Breast epithelium (tissue), 3 donors: Measurements from ENCODE around the gene SLC30A1.

ENCODE experiments used
- POLR2A ChIP-seq: fragments of 450-650 bp; IDR thresholded peaks from one replicate; pipeline ENCODE4 v1.6.1; 2016; ENCODE audit warnings: antibody characterized with exemption, mild to moderate bottlenecking, moderate library complexity
- POLR2AphosphoS5 ChIP-seq, 3 donors: sonication (generic); formaldehyde crosslinking; IDR thresholded peaks; one replicate each; pipeline ENCODE4 v1.6.1; 2017; ENCODE audit warnings: antibody characterized with exemption in 3 of 3
- TF ChIP-seq, protein P1 (sequence below), 3 donors: fragments of 450-650 bp; IDR thresholded peaks; one replicate each; pipeline ENCODE4 v1.5.1; 2016 to 2017; ENCODE audit warnings: antibody characterized with exemption in 3 of 3, mild to moderate bottlenecking in 3 of 3, moderate library complexity in 3 of 3

DNA sequence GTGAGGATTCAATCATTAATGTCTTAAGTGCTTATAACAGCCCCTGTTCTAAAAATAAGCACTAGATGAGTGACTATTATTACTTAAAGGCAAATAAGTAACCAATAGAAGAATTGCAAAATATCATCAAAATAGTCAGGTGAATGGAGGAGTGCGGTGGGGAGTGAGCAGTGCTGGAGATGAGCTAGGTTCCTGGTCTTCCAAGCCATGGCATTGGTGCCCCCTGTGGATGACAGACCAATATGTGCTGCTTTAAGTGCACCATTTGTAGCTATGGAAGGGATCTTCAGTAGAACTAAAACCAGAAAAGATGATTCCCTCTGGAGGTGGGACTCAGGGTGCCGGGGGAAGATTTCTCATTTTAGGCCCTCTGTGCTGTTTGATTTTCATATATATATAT lies 46.1 kb upstream of the SLC30A1 start:
- TF ChIP-seq, protein P1, sequence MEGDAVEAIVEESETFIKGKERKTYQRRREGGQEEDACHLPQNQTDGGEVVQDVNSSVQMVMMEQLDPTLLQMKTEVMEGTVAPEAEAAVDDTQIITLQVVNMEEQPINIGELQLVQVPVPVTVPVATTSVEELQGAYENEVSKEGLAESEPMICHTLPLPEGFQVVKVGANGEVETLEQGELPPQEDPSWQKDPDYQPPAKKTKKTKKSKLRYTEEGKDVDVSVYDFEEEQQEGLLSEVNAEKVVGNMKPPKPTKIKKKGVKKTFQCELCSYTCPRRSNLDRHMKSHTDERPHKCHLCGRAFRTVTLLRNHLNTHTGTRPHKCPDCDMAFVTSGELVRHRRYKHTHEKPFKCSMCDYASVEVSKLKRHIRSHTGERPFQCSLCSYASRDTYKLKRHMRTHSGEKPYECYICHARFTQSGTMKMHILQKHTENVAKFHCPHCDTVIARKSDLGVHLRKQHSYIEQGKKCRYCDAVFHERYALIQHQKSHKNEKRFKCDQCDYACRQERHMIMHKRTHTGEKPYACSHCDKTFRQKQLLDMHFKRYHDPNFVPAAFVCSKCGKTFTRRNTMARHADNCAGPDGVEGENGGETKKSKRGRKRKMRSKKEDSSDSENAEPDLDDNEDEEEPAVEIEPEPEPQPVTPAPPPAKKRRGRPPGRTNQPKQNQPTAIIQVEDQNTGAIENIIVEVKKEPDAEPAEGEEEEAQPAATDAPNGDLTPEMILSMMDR (IDR thresholded peaks at IDR 0.05), result no peak
- TF ChIP-seq POLR2A (no peak), POLR2AphosphoS5 (IDR thresholded peaks at IDR 0.05) (no peak)
